GM21529 (cell line): ENCODE measurements around the gene GPR55.

Experiments used
- ATAC-seq: cut with Tn5 transposase; IDR thresholded peaks from one replicate; pipeline ENCODE4 v1.9.1; 2021; ENCODE audit not compliant: unreplicated experiment

The GPR55 gene

DNA sequence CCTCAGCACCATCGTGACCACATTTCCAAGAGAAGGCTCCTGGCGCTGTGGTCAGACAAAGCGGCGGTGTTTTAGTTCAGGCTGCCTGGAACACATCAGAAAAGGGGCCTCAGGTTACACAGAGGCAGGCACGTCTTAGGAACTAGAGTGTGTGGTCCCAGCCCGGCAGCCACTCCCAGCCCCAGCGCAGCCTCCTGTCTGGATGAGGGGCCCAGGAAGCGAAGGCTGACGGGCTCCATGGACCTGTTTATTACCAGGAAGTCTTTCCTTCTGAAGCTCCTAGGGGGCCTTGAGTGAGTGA is 10.0 kb upstream of the GPR55 start:
- ATAC-seq, result no peak

- ATAC-seq, result no peak
These were observed 9.4 kb upstream of the GPR55 start for GRCh38 chr2:230934231-230935129.

DNA sequence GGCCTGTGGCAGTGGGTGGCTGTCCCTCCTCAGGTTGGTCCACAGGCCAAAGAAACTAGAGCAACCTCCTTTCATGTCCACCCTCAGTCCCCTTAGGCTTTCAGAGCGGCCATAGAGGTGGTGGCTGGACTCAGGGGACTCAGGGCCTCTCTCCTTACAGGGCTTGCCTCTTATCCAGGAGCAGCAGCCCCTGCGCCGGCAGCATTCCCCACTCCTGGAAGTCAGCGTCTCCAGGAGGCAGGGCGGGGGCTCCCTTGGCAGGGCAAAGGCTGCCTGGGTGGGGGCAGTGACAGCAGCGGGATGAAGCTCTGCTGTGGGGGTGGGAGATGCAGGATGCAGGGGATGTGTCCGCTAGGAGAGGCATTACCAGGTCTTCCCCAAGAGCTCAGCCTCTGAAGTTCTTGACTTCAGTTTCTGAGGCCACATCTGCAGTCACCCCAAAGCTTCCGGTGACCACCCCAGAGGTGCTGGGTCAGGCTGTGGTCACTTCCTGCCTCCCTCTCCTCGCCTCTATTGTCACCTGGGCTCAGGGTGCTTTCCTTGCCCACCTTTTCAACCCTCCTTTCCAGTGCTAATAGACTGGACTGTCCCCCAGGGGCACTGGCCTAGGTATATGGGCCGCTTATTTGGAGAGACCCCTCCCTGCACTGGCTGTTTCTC is 8.6 kb upstream of the GPR55 start:
- no peak for ATAC-seq

- no peak for ATAC-seq
These were observed 7.8 kb upstream of the GPR55 start for GRCh38 chr2:230932556-230933511.

DNA sequence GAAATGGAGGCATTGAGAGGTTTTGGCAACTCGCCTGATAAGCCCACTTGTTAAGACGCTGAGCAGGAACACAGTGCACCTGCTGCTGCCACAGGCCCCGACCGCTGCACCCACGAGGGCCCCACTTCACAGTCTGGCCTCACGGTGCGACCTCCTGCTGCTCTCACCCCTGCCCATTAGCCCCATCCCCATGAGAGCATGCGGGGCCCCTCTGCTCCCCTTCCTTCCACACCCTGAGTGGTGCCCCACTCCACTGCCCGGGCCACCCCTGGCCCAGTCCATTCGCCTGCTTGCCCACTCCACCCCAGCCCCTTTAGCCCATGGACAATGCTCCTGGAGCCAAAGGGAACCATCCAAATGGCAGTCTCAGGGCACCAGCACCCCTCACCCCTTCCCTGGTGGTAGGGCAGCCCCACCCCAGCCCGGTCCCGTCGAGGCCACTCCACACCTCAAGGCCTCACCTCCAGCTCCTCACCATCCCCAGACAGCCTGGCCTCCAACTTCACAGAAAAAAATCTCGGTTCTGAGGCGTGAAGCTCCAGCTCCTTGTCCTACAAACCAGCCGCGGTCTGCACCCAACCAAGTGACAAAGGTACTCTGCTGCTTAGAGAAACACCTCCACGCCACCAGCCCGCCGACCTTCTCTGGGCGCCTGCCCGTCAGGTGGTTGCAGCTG is 6.7 kb upstream of the GPR55 start:
- no peak for ATAC-seq

- no peak for ATAC-seq
These were observed 6.0 kb upstream of the GPR55 start for GRCh38 chr2:230930928-230931555.

GRCh38 chr2:230930149-230930780 is 5.2 kb upstream of the GPR55 start:
- ATAC-seq, result no peak

- no peak for ATAC-seq
These were observed 4.5 kb upstream of the GPR55 start for GRCh38 chr2:230929381-230930148.

- no peak for ATAC-seq
These were observed 3.8 kb upstream of the GPR55 start for GRCh38 chr2:230928701-230929380.

DNA sequence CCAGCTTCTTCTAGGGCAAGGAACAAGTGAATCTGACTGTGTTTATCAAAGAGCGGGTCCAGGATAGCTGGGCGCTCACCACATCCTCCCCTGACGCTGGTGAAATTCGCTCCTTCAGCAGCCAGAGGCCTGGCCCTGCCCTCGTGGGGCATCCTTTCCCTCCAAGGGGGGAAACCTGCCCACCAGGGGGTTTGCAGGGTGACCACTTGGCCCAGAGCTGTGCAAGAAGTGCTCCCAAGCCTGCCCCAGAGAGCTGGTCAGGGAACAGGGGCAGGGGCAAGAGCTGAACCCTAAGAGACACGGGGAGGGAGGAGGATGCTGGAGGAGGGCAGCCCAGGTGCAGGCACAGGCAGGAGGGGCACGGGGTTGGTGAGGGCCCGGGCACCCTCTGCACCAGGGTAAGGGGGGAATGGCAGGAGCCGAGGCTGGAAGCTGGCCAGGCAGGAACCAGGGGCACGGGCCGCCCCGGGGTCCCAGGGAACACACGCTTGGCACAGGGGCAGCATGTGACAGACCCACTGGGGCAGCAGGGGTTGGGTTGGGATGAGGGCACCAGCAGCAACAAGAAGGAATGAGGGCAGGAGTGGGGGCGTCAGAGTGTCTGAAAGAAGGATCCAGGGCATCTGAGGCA is 2.8 kb upstream of the GPR55 start:
- ATAC-seq, result no peak

GRCh38 chr2:230925879-230926765 is 1.1 kb upstream of the GPR55 start:
- ATAC-seq, result peak; percentile 34

DNA sequence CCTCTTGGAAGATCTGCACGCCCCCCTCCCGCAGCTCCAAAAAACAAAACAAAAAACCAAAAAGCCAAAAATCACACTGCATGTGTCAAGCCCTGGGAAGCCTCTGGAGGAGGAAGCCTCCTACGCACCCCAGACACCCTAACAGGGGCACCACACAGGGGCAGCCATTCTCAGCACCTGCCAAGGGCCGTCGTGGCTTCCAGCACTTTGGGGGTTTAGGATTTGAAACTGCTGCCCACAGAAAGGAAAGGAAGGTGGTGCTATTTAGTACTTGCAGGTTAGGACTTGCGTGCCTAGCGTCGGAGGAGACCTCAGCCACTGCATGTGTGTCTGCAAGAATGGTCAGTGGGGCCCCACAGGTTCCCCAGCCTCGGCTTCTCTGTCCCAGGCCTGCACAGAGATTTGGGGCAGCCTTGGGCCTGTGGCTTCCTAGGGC is 419 bp upstream of the GPR55 start:
- ATAC-seq, result peak; percentile 24

DNA sequence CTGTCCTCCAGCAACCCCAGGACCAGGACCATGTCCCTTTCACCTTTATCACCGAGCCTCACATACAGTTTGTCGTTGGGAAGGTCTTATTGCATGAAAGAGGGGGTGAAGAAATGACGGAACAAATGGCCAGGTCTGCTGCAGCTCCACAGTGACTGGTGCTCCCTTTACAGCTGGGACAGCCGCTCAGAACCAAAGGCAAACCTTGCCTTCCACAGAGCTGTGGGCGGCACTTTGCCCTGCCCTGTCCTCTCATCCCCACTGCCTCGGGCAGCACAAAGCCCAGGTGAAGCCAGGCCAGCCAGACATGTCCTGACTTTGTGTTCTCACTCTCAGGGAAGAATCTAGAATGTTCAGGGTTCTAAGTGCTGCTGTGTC is 961 bp downstream of the GPR55 start:
- ATAC-seq, result peak; percentile 8

DNA sequence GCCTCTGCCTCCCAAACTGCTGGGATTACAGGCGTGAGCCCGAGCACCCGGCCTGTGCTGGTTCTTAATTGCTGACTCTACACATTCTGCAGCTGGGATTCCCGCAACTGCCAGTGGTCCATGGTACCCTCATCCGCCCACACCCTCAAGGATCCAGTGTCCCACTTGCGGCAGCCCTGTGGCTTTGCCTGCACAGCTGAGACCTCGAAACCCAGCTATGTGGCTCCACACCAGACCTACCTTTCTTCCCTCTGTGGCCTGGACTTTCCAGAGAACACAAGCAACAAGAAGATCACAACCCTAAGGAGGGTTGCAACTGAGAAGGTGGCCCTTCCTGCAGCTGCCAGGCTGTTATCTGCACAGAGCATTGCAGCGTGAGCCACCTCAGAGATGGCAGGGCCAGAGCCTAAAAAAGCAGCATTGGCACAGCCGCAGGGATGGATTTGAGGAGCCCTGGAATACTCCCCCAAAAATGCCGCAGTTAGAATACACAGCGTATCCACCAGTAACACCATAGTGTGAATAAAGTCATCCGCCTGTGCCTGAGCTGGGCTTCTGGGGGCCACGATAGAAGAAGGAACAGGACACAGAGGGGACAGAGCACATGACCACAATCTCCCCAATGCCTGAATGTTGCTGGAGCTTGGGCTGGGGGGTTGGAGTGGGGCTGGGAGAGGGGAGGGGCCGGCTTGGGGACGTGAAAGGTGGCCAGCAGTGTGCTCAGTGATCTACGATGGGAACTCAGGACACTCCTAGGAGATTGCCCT is 1.9 kb downstream of the GPR55 start:
- no peak for ATAC-seq

- no peak for ATAC-seq
These were observed 3.0 kb downstream of the GPR55 start for GRCh38 chr2:230921806-230922595.

DNA sequence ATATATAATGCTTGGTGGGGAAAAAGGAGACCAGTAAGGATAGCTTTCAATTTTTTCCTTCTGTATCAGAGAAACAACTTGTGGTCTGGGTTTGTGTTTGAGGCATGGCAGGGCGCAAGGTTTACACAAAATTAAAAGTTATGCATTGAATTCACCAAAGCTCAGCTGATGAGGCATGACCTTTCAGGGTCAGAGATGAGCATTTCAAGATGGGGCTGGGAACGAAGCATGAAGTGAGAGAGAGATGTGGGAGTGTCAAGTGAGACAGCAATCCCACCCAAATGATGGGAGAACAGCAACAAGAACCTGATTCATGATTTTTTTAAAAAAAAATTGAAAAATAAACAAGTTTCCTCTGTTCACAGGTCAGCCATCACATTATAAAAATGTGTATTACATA is 4.9 kb downstream of the GPR55 start:
- ATAC-seq, result no peak
